Aorta (tissue), 5 donors: Measurements from ENCODE around the gene C22orf15. TPM values are rescaled to one million over a fixed set of nuclear protein-coding genes. Genes with fewer than 3 reads are reported as not detected.

Experiments
- ATAC-seq: fragments of 200-7000 bp; cut with Tn5 transposase; one replicate; pipeline ENCODE4 v1.9.1; 2022; ENCODE audit warnings: moderate library complexity; ENCODE audit not compliant: low FRiP score
- DNase-seq, 2 donors: peaks; one replicate each; pipeline ENCODE4 v3.0.0-alpha.2; 2020
- H3K27ac ChIP-seq, 2 donors: one replicate each; pipeline ENCODE4 v1.5.1; 2013; ENCODE audit warnings: low read length in 2 of 2, mild to moderate bottlenecking in 2 of 2, moderate library complexity in 2 of 2, control low read depth in 1 of 2, inconsistent platforms in 1 of 2, low read depth in 1 of 2
- H3K27me3 ChIP-seq, 2 donors: one replicate each; pipeline ENCODE4 v1.6.1; 2013; ENCODE audit warnings: control low read depth in 1 of 2, low read length in 1 of 2, mild to moderate bottlenecking in 1 of 2, moderate library complexity in 1 of 2; ENCODE audit not compliant: insufficient read depth in 2 of 2, control insufficient read depth in 1 of 2
- H3K36me3 ChIP-seq, 2 donors: one replicate each; pipeline ENCODE4 v1.6.1; 2013; ENCODE audit warnings: control low read depth in 1 of 2, low read length in 1 of 2, mild to moderate bottlenecking in 1 of 2; ENCODE audit not compliant: insufficient read depth in 2 of 2, control insufficient read depth in 1 of 2
- H3K4me1 ChIP-seq, 2 donors: one replicate each; pipeline ENCODE4 v1.6.1; 2013; ENCODE audit warnings: low read length in 2 of 2, control low read depth in 1 of 2, mild to moderate bottlenecking in 1 of 2, moderate library complexity in 1 of 2; ENCODE audit not compliant: insufficient read depth in 2 of 2, control insufficient read depth in 1 of 2
- H3K4me3 ChIP-seq, 2 donors: one replicate each; pipeline ENCODE4 v1.5.1; 2013; ENCODE audit warnings: low read length in 2 of 2, control low read depth in 1 of 2, mild to moderate bottlenecking in 1 of 2
- H3K9me3 ChIP-seq: one replicate; pipeline ENCODE4 v1.6.1; 2013; ENCODE audit warnings: mild to moderate bottlenecking, low read length; ENCODE audit not compliant: control insufficient read depth
- WGBS, 2 donors: extraction: QIAGEN DNeasy Blood & Tissue Kit; methylation state at CpG; one replicate each; pipeline ENCODE4 v1.1.7; 2013; 5-methylcytosine and 5-hydroxymethylcytosine counted together
- intact Hi-C, 2 donors: fragments of 100-400 bp; cut with DNase I; formaldehyde crosslinking; loops; one replicate each; pipeline versions ENCODE4 v1.14.2 to v1.15.0; 2022
- polyA plus RNA-seq, 2 donors: library from polyadenylated mRNA; stranded (reverse); fragments of 200-250 nt; gene quantifications; one replicate each; pipeline ENCODE4 v1.2.3, GENCODE V29; 2013
- total RNA-seq, 2 donors: library from RNA; stranded (reverse); fragmentation: NEBNext Ultra II Directional; extraction: Animal tissue kit (Norgen Biotek cat#: 25700); gene quantifications; one replicate each; pipeline ENCODE4 v1.2.1, GENCODE V29; 2021
- donor health status: healthy with polysubstance abuse.
- donor health status: Bipolar disorder and iron deficiency.
- donor health status: DM: no; HTN: no; CAD: no.
- donor health status: DM: no; HTN: no; CAD: no.
- donor health status: DM: yes; HTN: yes; CAD: no.

The C22orf15 gene
- total and polyA plus RNA-seq, 4 donors, result 0.23 to 0.69 TPM; not detected in 2

DNA sequence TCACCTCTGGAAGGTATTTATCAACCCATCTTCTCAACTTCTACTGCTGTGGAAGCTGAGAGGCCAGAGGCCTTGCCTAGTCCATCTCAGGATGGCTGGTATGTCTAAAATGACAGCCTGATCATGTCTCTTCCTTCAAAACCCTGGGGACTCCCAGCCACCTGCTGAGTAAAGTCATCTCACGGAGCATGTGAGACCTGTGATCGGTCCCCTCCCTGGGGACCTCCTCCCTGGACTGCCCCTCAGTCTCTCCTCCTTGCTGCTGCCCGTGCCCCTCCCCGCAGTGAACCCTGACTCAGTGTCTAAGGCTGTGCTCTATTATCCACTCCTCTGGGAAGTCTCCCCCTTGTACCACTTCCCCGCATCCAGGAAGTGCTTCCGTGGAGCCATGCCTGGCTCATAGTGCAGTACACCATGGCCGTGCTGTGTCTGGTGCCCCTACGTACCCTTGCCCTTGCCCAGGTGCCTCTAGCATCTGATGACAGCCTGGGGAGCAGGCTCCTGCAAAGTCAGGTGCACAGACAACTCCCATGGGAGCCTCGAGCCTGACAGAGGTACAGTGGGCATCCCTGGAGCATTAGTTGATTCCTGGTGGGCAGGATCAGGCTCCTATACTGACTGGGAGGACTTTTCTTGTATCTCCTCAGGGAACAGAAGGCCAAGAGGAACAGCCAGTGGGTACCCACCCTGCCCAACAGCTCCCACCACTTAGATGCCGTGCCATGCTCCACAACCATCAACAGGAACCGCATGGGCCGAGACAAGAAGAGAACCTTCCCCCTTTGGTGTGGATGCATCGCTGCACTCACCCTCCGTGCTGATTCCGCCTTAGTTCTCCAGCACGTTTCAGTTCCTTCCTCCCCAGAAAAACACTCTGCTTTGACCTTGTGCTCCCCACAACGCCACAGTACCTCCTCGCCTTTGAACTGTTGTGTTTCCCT lies 37.8 kb downstream of the C22orf15 start:
- WGBS, 2 donors, result 92 to 94% methylated on average over 18 of the region's 18 CpGs
- no peaks in the 10 kb centered on the region for H3K27me3 ChIP-seq
- DNase-seq (peak in 1 of 2 donors; percentile 24), ATAC-seq (no peak)
- no peak overlapping the region for H3K27ac ChIP-seq
- H3K4me3 ChIP-seq, result no peak overlapping the region
- peaks cover 4 to 17% of the 10 kb centered on the region in 2 donors for H3K36me3 ChIP-seq
- H3K9me3 ChIP-seq, result no peaks in the 10 kb centered on the region
- intact Hi-C loops, result no loop called here
- no peaks in the 10 kb centered on the region for H3K4me1 ChIP-seq

DNA sequence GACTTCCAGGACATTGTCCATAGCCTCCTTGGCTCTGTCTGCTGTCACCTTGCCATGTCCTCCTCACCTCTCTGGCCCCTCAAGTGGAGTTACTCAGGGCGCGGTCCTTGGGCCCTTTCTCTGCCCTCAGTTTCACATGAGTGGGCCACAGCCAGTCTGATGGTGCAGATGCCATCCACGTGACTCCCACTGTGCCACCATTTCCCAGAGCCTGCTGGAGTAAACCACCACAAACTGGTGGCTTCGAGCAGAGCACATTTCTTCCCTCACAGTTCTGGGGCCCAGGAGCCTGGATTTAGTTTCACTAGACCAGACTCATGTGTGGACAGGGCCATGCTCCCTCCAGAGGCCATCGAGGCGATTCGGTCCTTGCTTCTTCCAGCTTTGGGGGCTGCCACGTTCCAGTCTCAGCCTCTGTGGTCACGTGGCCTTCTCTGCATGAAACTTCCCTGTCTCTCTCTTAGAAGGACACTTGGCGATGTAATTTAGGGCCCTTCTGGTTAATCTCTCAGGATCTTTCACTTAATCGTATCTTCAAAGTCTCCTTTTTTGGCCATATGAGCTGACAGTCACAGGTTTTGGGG lies 38.5 kb downstream of the C22orf15 start:
- DNase-seq (peak in 1 of 2 donors; percentile 32), ATAC-seq (no peak)
- WGBS, 2 donors, result 86 to 88% methylated on average over 11 of the region's 11 CpGs
- no peaks in the 10 kb centered on the region for H3K4me1 ChIP-seq
- H3K27me3 ChIP-seq, result no peaks in the 10 kb centered on the region
- H3K9me3 ChIP-seq, result no peaks in the 10 kb centered on the region
- intact Hi-C loops, result no loop called here
- H3K36me3 ChIP-seq, result peaks cover 4 to 20% of the 10 kb centered on the region in 2 donors
- no peak overlapping the region for H3K4me3 ChIP-seq
- no peak overlapping the region for H3K27ac ChIP-seq

DNA sequence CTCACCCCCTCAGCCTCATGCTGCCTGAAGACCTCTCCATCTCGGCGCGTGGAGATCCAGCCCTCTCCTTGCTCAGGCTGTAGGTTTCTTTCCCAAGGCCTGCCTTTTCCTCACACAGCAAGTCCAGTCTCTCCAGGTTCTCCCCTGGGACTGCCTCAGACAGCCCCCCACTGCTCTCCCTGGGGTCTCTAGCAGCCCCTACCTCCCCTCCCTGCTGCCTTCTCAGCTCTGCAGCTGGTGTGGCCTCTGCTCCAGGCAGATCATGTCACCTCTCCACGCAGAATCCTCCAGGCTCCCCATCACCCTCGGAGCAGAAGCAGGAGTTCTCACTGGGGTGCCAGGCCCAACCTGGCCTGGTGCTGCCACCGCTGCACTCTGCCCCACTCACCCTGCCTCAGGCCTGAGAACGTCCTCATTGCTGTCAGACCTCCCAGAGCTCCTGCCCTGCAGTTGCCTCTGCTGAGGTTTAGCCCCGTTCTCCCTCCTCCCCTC lies 39.1 kb downstream of the C22orf15 start:
- H3K36me3 ChIP-seq, result peaks cover 4 to 21% of the 10 kb centered on the region in 2 donors
- ATAC-seq (no peak), DNase-seq (peak in 1 of 2 donors; percentile 10)
- no peaks in the 10 kb centered on the region for H3K27me3 ChIP-seq
- no peaks in the 10 kb centered on the region for H3K4me1 ChIP-seq
- no peak overlapping the region for H3K4me3 ChIP-seq
- 84 to 92% methylated on average over 8 of the region's 8 CpGs for WGBS, 2 donors
- H3K9me3 ChIP-seq, result no peaks in the 10 kb centered on the region
- H3K27ac ChIP-seq, result no peak overlapping the region
- intact Hi-C loops, result no loop called here

DNA sequence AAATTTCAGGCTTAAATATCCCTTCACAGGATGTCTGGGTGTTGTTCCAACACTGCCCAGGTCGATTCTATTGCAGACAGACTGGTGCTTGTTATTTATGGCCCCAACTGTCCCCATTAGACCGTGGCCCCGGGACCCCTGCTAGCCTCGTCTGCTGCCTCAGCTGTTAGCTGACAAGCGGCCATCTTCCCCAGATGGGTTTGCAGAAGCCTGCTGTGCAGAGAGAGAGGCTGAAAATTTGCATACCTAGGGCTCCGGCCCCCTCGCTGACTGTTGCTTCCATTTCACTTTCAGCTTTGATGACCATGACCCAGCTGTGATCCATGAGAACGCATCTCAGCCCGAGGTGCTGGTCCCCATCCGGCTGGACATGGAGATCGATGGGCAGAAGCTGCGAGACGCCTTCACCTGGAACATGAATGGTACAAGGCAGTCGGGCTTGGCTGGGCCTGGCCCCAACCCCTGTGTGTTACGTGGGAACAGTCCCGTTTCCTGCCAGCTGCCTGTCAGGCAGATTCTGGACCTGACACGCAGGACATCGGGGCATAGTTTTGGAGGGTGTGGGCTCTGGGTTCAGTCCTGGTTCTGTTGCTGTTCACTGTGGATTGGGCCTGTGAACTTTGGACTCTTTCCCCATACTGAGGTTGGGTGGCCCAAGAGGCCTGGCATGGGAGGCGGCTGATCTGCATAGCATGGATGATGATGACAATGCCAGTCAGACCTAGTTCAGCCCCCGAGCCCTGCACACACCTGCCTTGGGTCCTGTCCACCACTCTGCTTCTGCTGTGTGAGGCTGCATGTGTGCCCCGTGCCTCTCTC lies 40.4 kb downstream of the C22orf15 start:
- Histone ChIP-seq H3K27ac (no peak overlapping the region), H3K27me3 (no peaks in the 10 kb centered on the region), H3K36me3 (peaks cover 4 to 23% of the 10 kb centered on the region in 2 donors), H3K4me3 (no peak overlapping the region), H3K9me3 (no peaks in the 10 kb centered on the region), H3K4me1 (no peaks in the 10 kb centered on the region)
- ATAC-seq (no peak), DNase-seq (peak in 1 of 2 donors; percentile 17)
- WGBS, 2 donors, result 77 to 80% methylated on average over 21 of the region's 21 CpGs
- intact Hi-C loops, result no loop called here

DNA sequence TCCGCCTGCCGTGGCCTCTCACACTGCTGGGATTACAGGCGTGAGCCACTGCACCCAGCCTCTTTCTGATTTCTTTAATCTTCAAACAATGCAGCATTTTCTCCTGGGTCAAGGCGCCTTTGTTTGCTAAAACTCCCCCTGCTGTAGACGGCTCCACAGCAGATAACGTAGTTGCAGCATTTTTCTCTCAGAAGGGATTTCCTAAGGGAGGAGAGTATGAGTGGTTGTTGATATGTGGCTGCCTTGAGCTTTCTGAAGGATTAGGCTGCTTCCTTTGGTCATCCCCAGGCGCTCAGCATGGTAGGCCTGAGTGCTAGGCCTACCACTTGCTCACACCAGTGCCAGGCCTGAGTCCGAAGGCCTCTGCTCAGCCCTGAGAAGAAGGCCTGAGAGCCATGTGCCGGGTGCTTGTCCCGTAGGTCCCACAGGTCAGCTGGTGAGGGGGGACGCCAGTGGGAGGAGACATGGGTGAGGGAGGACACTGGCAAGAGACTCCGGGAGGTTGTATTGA lies 42.0 kb downstream of the C22orf15 start:
- H3K4me3 ChIP-seq, result no peak overlapping the region
- no peak for ATAC-seq

DNA sequence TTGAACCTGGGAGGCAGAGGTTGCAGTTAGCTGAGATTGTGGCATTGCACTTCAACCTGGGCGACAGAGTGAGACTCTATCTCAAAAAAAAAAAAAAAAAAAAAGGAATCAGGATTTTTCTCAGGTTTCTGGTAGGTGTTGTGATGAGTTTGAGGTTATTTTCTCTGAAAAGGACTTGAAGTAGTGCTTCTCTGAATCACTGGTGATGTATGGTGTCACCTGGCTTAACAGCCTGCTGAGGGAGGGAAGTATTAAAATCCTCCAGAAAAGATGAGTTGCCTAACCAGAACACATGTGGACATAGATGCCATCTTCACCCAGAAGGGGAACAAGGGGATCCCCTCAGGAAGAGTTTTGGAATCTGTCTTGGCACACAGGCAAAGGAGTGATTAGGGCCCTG lies 44.0 kb downstream of the C22orf15 start:
- no peaks in the 10 kb centered on the region for H3K4me1 ChIP-seq
- DNase-seq, result no peak
- ATAC-seq, result no peak
- intact Hi-C loops, result no loop called here
- H3K36me3 ChIP-seq, result peaks cover 4 to 16% of the 10 kb centered on the region in 2 donors
- H3K27me3 ChIP-seq, result no peaks in the 10 kb centered on the region
- no peak overlapping the region for H3K27ac ChIP-seq
- no peaks in the 10 kb centered on the region for H3K9me3 ChIP-seq
- no peak overlapping the region for H3K4me3 ChIP-seq
- 86 to 92% methylated on average over 1 of the region's 1 CpG for WGBS, 2 donors

More for the DNA sequence above, 42.0 kb downstream of the C22orf15 start:
- WGBS, 2 donors, result 77 to 83% methylated on average over 12 of the region's 12 CpGs
- Histone ChIP-seq H3K27me3 (no peaks in the 10 kb centered on the region), H3K4me1 (no peaks in the 10 kb centered on the region), H3K9me3 (no peaks in the 10 kb centered on the region), H3K36me3 (peaks cover 4 to 23% of the 10 kb centered on the region in 2 donors), H3K27ac (no peak overlapping the region)
- DNase-seq, result peak; percentile 35 to 61
- intact Hi-C loops, result no loop called here

DNA sequence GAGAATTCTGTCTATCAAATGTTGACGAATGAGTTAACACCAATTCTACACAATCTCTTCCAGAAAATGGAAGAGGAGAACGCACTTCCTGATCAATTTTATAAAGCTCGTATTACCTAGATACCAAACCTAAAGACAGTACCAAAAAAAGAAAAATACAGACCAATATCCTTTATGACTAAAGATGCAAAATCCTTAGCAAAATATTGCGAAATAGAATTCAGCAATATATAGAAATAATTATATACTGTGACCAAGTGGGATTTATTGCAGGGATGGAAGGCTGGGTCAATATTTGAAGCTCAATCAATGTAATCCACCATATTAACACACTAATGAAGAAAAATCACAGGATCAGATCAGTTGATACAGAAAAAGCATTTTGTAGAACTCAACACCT lies 49.6 kb downstream of the C22orf15 start:
- DNase-seq, result no peak
- H3K4me1 ChIP-seq, result no peaks in the 10 kb centered on the region
- H3K9me3 ChIP-seq, result no peaks in the 10 kb centered on the region
- peaks cover 0 to 3% of the 10 kb centered on the region in 2 donors for H3K36me3 ChIP-seq
- no peak overlapping the region for H3K4me3 ChIP-seq
- intact Hi-C loops, result no loop called here
- WGBS, 2 donors, result 94 to 95% methylated on average over 4 of the region's 4 CpGs
- H3K27me3 ChIP-seq, result no peaks in the 10 kb centered on the region
- ATAC-seq, result no peak
- H3K27ac ChIP-seq, result no peak overlapping the region
